Right lung (tissue), 5 donors: ENCODE measurements around the gene CPN1. TPM values are rescaled to one million over a fixed set of nuclear protein-coding genes. Genes with fewer than 3 reads are reported as not detected.

Experiments used
- DNase-seq, 2 donors: peaks; one replicate each; pipeline ENCODE4 v3.0.0-alpha.2; 2013
- polyA plus RNA-seq, 5 donors: library from polyadenylated mRNA; unstranded; fragments of 120-200 nt; gene quantifications; one replicate each; pipeline versions ENCODE4 v1.2.1 to v1.2.3, GENCODE V29; 2013; ENCODE audit warnings: inconsistent platforms in 1 of 5, low replicate concordance in 1 of 5; ENCODE audit not compliant: insufficient read length in 5 of 5, insufficient read depth in 1 of 5

CPN1 gene
- polyA plus RNA-seq, 5 donors: 0.16 TPM; not detected in 4

DNA sequence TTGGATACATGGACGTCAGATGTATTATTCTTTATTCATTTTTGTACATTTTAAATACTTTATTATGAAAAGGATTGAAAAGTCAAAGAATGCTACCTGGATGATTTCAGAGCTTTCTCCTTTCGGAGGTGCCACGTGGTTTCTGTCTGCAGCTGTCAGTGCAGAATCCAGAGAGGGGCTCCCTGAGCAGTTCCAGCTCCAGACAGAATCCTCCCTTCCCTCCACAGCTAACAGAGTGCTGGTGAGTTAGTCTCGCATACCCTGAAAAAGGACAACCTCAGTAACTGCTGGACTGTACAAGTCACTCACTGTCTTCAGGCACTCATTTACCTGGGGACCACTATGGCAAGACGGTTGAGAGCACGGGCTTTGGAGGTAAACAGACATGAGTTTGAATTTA is 82.8 kb downstream of the CPN1 start:
- DNase-seq: no peak

DNA sequence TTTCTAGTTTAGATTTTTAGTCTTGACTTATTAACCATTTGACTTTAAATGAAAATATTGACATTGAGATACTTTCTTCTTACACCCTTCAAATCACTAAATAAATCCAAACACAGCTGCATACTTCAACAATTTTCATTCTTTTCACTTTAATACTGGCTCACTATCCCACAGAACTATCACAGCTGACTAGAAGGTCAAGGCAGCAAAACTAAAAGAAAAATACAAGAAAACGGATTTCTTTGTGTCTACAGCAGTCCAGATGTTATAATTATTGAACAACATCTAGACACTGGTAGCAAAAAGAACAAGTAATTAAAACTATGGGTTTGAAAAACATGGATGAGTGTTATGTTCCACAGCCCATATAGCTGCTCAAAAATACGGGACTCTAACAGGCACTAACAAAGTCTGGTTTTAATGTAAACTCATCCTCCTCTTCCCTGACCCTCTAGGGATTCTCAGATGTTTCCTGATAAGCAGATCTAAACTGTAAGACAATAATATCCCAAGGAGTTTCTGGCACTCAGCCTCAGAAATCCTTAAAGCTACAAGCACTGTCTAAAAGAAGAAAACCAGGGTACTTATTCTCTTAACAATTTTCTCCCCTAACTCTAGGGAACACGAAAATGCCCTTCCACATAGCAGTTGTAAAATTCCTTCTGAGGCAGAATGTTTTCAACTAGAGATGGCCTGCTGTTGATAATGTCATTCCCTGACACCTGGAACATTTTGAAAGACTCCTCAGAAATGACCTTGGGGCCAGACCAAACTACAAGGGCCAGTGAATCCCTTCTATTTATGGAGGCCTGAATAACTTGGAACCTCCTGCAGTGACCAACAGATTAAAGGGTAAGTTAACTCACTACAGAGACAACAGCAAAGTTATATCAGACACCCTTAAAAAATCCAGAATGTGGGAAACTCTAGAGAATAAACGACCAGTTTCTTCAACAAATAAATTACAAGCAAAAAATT is 84.7 kb downstream of the CPN1 start:
- DNase-seq: no peak

DNA sequence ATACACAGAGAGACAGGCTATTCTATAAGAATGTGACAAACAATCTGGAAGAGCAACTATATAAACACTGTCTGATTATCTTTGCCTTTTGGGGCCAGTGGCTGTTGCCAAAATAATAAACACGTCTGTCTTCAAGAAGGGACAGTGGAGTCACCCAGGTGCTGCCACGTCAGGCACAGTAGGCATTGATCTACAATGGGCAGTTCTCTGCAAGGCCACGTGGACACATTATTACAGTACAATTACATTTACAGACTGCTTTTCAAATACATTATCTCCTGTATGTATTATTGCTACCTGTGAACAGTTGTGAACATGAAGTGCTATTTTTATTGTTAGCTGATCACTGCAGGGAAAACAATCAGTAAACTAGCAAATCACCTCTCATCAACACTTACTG is 86.0 kb downstream of the CPN1 start:
- no peak for DNase-seq

DNA sequence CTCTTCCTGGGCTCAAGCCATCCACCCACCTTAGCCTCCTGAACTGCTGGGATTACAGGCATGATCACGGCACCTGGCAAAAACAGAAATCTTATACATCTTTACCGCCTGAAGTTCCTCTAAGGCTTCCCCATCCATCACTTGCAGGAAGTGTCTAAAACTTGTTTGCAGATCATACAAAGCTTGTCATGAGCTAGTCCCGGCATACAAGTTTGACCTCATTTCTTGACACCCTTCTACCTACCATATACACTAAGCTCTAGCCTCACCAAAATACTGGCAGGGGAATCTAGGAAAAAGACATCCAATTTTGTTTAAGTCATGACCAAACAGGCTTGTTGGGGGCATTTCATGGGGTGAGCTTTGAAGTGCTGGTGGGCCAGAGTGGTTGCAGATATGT is 86.4 kb downstream of the CPN1 start:
- no peak for DNase-seq

DNA sequence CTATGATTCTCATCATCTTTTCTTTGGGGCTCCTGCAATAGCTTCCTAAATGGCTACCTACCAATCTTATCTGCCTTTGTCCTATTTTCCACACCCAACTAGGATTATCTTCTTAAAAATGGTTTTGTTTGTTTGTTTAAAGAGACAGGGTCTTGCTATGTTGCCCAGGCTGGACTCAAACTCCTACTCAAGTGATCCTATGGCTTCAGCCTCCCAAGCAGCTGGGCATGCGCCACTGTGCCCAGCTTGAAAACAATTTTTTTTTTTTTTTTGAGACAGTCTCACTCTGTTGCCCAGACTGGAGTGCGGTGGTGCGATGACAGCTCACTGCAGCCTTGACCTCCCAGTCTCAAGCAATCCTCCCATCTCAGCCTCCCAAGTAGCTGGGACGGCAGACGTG is 86.9 kb downstream of the CPN1 start:
- no peak for DNase-seq

DNA sequence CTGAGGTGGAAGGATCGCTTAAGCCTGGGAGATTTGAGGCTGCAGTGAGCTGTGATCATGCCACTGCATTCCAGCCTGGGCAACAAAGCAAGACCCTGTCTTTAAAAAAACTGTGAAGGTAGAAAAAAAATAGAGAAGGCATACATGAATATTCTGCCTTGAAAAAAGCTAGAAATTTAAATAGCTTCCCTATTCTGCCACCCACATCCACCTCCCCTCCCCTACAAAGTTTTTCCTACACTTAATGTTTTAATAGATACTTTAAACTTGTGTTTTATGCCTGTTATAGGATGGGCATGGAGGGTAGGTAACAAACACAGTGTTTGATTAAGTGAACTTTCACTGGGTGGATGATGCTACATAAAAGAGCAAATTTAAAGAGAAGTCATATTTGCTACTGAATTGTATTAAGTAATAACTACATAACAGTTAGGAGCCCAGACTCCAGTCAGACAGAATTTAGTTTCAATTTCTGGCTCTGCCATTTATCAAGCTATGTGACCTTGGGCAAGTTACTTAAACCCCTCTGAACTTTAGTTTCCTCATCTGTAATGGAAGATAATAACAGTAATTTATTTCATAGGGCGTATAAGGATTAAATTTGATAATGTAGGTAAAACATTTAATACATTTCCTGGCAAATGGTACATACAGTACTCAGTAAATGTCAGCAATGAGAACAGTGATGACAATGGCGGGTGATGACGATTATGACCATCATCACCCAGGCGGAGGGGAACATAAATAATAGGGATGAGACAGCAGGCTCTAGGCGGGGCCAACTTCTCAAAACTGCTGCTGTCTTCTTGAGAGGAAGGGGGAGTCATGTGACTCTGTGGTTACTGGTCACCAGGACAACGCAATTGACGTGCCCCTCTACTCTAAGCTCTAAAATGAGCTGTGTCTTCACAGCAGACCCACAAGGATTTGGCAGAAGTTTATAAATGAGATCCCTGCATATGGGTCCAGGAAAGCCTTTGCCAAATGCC is 87.7 kb downstream of the CPN1 start:
- no peak for DNase-seq

Other genes with a start within 250 kb of the CPN1 start
- gene DNMBP, start 71.9 kb downstream of the CPN1 start, polyA plus RNA-seq: 10 to 100 TPM; 30.1 to 41.5 (median 38.4) TPM
- gene ERLIN1, start 104.2 kb upstream of the CPN1 start, polyA plus RNA-seq: 10 to 100 TPM; 37.3 to 55.6 (median 49.5) TPM
- 10 to 100 TPM; 19.2 to 28.6 (median 24.7) TPM for gene CHUK, start 147.7 kb upstream of the CPN1 start, polyA plus RNA-seq
- gene CWF19L1, start 185.8 kb upstream of the CPN1 start, polyA plus RNA-seq: 10 to 100 TPM; 28.3 to 35.7 (median 33.8) TPM
- 10 to 100 TPM; 26.8 to 39.1 (median 32.9) TPM for gene BLOC1S2, start 204.8 kb upstream of the CPN1 start, polyA plus RNA-seq
- gene PKD2L1, start 248.4 kb upstream of the CPN1 start, polyA plus RNA-seq: under 1 TPM; 0.13 to 0.28 (median 0.23) TPM